SK-N-SH (cell line): ENCODE data around the gene B3GALT5. TPM values are rescaled to one million over a fixed set of nuclear protein-coding genes. Genes with fewer than 3 reads are reported as not detected.

ENCODE experiments used
- CTCF ChIA-PET: fragments of 300-600, 350-600 bp; formaldehyde crosslinking; extraction: SDS; loops from one replicate; lab custom pipeline; 2021; lab: Yijun Ruan, JAX
- POLR2A ChIA-PET: fragments of 350-600 bp; sonication (Branson Sonifier 250); formaldehyde crosslinking; extraction: SDS; loops from one replicate; lab custom pipeline; 2020; ENCODE audit warnings: antibody characterized with exemption, inconsistent platforms; lab: Yijun Ruan, JAX
- DNase-seq: peaks from one replicate; pipeline ENCODE4 v3.0.0; 2012
- H2AFZ ChIP-seq: fragments of 200-600 bp; sonication (generic); 2 replicates; pipeline ENCODE4 v1.8.1; 2016; ENCODE audit warnings: antibody characterized with exemption, mild to moderate bottlenecking, low read depth
- H3F3A ChIP-seq: fragments of 200-600 bp; sonication (generic); replicated peaks from 2 replicates; pipeline ENCODE3; 2016; ENCODE audit warnings: antibody characterized with exemption, mild to moderate bottlenecking; ENCODE audit not compliant: insufficient read depth
- H3K27ac ChIP-seq, 2 experiments: fragments of 200-500 bp in 1 of 2; fragments of 200-600 bp in 1 of 2; sonication (Bioruptor generic) in 1 of 2; sonication (generic), shearing (Covaris generic) in 1 of 2; 2 replicates each; pipeline versions ENCODE4 v1.5.1 to v1.6.1; 2014 to 2016; ENCODE audit warnings: low read depth in 2 of 2, inconsistent platforms in 1 of 2, low read length in 1 of 2, mild to moderate bottlenecking in 1 of 2, mixed read lengths in 1 of 2
- H3K27me3 ChIP-seq: fragments of 200-600 bp; sonication (generic), shearing (Covaris generic); 2 replicates; pipeline ENCODE4 v1.6.1; 2016; ENCODE audit warnings: mixed run types; ENCODE audit not compliant: insufficient read depth
- H3K36me3 ChIP-seq, 2 experiments: fragments of 200-500 bp in 1 of 2; fragments of 200-600 bp in 1 of 2; sonication (Bioruptor generic) in 1 of 2; sonication (generic) in 1 of 2; replicated peaks in 1 of 2; 2 replicates each; pipeline versions ENCODE3 to v1.5.1; 2014 to 2016; ENCODE audit warnings: low read length in 1 of 2, mild to moderate bottlenecking in 1 of 2; ENCODE audit not compliant: insufficient read depth in 2 of 2, control insufficient read depth in 1 of 2
- H3K4me1 ChIP-seq, 2 experiments: fragments of 200-500 bp in 1 of 2; fragments of 200-600 bp in 1 of 2; sonication (Bioruptor generic) in 1 of 2; sonication (generic), shearing (Covaris generic) in 1 of 2; 2 replicates each; pipeline versions ENCODE4 v1.5.1 to v1.6.1; 2014 to 2016; ENCODE audit warnings: low read depth in 1 of 2, low read length in 1 of 2, mixed run types in 1 of 2; ENCODE audit not compliant: insufficient read depth in 2 of 2, control insufficient read depth in 1 of 2
- H3K4me2 ChIP-seq: fragments of 200-600 bp; sonication (generic), shearing (Covaris generic); 2 replicates; pipeline ENCODE4 v1.6.1; 2017; ENCODE audit warnings: mixed run types
- H3K4me3 ChIP-seq, 2 experiments: fragments of 200-500 bp in 1 of 2; fragments of 200-600 bp in 1 of 2; sonication (Bioruptor generic) in 1 of 2; sonication (generic), shearing (Covaris generic) in 1 of 2; 2 replicates each; pipeline versions ENCODE4 v1.5.1 to v1.8.1; 2014 to 2016; ENCODE audit warnings: low read depth in 2 of 2, inconsistent platforms in 1 of 2, low read length in 1 of 2, mild to moderate bottlenecking in 1 of 2, mixed read lengths in 1 of 2, moderate library complexity in 1 of 2
- H3K79me2 ChIP-seq: fragments of 200-600 bp; sonication (generic); 2 replicates; pipeline ENCODE4 v1.8.1; 2017; ENCODE audit warnings: mild to moderate bottlenecking; ENCODE audit not compliant: insufficient read depth
- H3K9ac ChIP-seq: fragments of 200-600 bp; sonication (generic); 2 replicates; pipeline ENCODE4 v1.6.1; 2017; ENCODE audit warnings: mixed run types
- H3K9me2 ChIP-seq: fragments of 200-600 bp; sonication (generic); 2 replicates; pipeline ENCODE4 v1.6.1; 2017; ENCODE audit warnings: mixed run types
- H3K9me3 ChIP-seq: fragments of 200-600 bp; sonication (generic); 2 replicates; pipeline ENCODE4 v1.6.1; 2017; ENCODE audit warnings: mixed run types, mild to moderate bottlenecking, moderate library complexity
- H4K20me1 ChIP-seq: fragments of 200-600 bp; sonication (generic); 2 replicates; pipeline ENCODE4 v1.6.1; 2017; ENCODE audit warnings: mild to moderate bottlenecking, mixed run types; ENCODE audit not compliant: insufficient read depth
- FOSL2 ChIP-seq: IDR thresholded peaks from 2 replicates; pipeline ENCODE4 v1.4.0; 2012; ENCODE audit warnings: low read depth, mild to moderate bottlenecking, moderate library complexity, borderline replicate concordance
- NRF1 ChIP-seq: IDR thresholded peaks from 2 replicates; pipeline ENCODE4 v1.6.1; 2012; ENCODE audit warnings: low read depth, mild to moderate bottlenecking, low read length
- TCF12 ChIP-seq: IDR thresholded peaks from 2 replicates; pipeline ENCODE4 v1.4.0; 2012
- TEAD4 ChIP-seq: IDR thresholded peaks from 2 replicates; pipeline ENCODE4 v1.4.0; 2012; ENCODE audit warnings: mild to moderate bottlenecking, borderline replicate concordance; ENCODE audit not compliant: insufficient read depth
- WGBS: methylation state at CpG from one replicate; pipeline ENCODE4 v1.1.6; 2017; ENCODE audit warnings: low lambda C conversion rate; 5-methylcytosine and 5-hydroxymethylcytosine counted together
- polyA plus RNA-seq, 3 experiments: library from polyadenylated mRNA; depleted of rRNA; stranded (reverse); fragments of >200 nt; gene quantifications; 2 replicates each; pipeline ENCODE4 v1.2.3, GENCODE V29; 2012
- TF ChIP-seq, protein P1 (sequence below): IDR thresholded peaks from 2 replicates; pipeline ENCODE4; 2012
- TF ChIP-seq, protein P2 (sequence below): IDR thresholded peaks from 2 replicates; pipeline ENCODE4 v1.6.1; 2012; ENCODE audit warnings: mild to moderate bottlenecking, low read depth, low read length, moderate library complexity
- TF ChIP-seq, protein P3 (sequence below): IDR thresholded peaks from 2 replicates; pipeline ENCODE4 v1.4.0; 2012; ENCODE audit warnings: low read depth
- TF ChIP-seq, protein P4 (sequence below): fragments of 200-600 bp; sonication (generic); IDR thresholded peaks from 2 replicates; pipeline ENCODE4 v1.6.1; 2017; ENCODE audit warnings: antibody characterized with exemption, mild to moderate bottlenecking, moderate library complexity
- TF ChIP-seq, protein P5 (sequence below): IDR thresholded peaks from 2 replicates; pipeline ENCODE4 v1.4.0; 2012; ENCODE audit warnings: low read depth, borderline replicate concordance

Gene B3GALT5
- polyA plus RNA-seq, 1 of the 3 experiments (the other 2 are of a cell fraction) = 0.35 TPM

DNA sequence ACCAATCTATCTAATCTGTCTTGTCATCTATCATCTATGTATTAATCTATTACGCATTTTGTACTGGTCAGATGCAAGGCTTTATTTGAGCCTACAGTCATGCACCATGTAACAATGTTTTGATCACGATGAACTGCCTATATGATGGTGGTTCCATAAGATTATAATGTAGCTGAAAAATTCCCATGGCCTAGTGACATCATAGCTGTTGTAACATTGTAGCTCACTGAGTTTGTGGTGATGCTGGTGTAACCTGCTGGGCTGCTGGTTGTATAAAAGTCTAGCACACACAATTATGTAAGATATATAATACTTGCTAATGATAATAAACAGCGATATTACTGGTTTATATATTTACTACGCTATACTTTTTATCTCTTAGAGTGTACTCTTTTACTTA lies 67.5 kb downstream of the B3GALT5 start:
- no peaks in the 10 kb centered on the region for H3K9me3 ChIP-seq
- no peak overlapping the region for H3K27ac ChIP-seq
- no peaks in the 10 kb centered on the region for H4K20me1 ChIP-seq
- ChIA-PET POLR2A (no interaction called here), CTCF (no interaction called here)
- WGBS = 75% methylated on average over 4 of the region's 4 CpGs
- H3F3A ChIP-seq = peaks cover 6% of the 10 kb centered on the region
- no peak overlapping the region for H3K4me2 ChIP-seq
- TF ChIP-seq TEAD4 = no peak
- TF ChIP-seq, protein P1, sequence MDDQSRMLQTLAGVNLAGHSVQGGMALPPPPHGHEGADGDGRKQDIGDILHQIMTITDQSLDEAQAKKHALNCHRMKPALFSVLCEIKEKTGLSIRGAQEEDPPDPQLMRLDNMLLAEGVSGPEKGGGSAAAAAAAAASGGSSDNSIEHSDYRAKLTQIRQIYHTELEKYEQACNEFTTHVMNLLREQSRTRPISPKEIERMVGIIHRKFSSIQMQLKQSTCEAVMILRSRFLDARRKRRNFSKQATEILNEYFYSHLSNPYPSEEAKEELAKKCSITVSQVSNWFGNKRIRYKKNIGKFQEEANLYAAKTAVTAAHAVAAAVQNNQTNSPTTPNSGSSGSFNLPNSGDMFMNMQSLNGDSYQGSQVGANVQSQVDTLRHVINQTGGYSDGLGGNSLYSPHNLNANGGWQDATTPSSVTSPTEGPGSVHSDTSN = no peak
- TF ChIP-seq, protein P2, sequence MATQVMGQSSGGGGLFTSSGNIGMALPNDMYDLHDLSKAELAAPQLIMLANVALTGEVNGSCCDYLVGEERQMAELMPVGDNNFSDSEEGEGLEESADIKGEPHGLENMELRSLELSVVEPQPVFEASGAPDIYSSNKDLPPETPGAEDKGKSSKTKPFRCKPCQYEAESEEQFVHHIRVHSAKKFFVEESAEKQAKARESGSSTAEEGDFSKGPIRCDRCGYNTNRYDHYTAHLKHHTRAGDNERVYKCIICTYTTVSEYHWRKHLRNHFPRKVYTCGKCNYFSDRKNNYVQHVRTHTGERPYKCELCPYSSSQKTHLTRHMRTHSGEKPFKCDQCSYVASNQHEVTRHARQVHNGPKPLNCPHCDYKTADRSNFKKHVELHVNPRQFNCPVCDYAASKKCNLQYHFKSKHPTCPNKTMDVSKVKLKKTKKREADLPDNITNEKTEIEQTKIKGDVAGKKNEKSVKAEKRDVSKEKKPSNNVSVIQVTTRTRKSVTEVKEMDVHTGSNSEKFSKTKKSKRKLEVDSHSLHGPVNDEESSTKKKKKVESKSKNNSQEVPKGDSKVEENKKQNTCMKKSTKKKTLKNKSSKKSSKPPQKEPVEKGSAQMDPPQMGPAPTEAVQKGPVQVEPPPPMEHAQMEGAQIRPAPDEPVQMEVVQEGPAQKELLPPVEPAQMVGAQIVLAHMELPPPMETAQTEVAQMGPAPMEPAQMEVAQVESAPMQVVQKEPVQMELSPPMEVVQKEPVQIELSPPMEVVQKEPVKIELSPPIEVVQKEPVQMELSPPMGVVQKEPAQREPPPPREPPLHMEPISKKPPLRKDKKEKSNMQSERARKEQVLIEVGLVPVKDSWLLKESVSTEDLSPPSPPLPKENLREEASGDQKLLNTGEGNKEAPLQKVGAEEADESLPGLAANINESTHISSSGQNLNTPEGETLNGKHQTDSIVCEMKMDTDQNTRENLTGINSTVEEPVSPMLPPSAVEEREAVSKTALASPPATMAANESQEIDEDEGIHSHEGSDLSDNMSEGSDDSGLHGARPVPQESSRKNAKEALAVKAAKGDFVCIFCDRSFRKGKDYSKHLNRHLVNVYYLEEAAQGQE = no peak
- no peak for TF ChIP-seq TCF12
- TF ChIP-seq, protein P3, sequence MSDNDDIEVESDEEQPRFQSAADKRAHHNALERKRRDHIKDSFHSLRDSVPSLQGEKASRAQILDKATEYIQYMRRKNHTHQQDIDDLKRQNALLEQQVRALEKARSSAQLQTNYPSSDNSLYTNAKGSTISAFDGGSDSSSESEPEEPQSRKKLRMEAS = no peak
- no peaks in the 10 kb centered on the region for H3K36me3 ChIP-seq
- no peak overlapping the region for H2AFZ ChIP-seq
- H3K9ac ChIP-seq = no peak overlapping the region
- H3K9me2 ChIP-seq = no peaks in the 10 kb centered on the region
- no peak for DNase-seq
- no peaks in the 10 kb centered on the region for H3K79me2 ChIP-seq
- no peaks in the 10 kb centered on the region for H3K27me3 ChIP-seq
- peaks cover 0 to 18% of the 10 kb centered on the region in 2 experiments; a peak in 2 of 4 replicates for H3K4me1 ChIP-seq
- no peak overlapping the region for H3K4me3 ChIP-seq

DNA sequence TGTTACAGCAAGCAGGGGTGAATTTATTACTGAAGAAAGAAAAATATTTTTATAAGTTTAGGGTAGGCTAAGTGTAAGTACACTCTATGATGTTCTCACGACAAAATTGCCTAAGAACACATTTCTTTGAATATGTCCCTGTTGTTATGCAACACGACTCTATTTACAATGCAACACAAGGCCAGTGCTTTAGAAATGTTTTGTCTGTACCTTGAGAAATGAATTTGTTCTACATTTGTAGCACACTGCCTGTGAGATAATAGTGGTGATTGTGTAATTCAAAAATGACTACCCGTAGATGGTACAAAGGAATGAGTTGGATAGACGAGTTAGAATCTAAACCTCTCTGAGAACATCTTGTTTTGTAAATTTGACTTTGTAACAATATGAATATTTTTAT lies 68.5 kb downstream of the B3GALT5 start:
- no peaks in the 10 kb centered on the region for H4K20me1 ChIP-seq
- 0 out of 4 replicates have a peak overlapping the region, but pooled peaks of 1 of the 2 experiments have one; percentile 8 for H3K27ac ChIP-seq
- H3K79me2 ChIP-seq = no peaks in the 10 kb centered on the region
- H3K4me1 ChIP-seq = peaks cover 0 to 10% of the 10 kb centered on the region in 2 experiments; a peak in 1 of 4 replicates
- CTCF ChIA-PET = interaction anchor here (2.0 kb wide), 1 partner anchor 25 kb away, joined by 4 read pairs; no protein-coding TSS in a partner anchor
- no peaks in the 10 kb centered on the region for H3K9me2 ChIP-seq
- peaks cover 4% of the 10 kb centered on the region for H3F3A ChIP-seq
- no peaks in the 10 kb centered on the region for H3K36me3 ChIP-seq
- H2AFZ ChIP-seq = no peak overlapping the region
- POLR2A ChIA-PET = no interaction called here
- H3K4me3 ChIP-seq = no peak overlapping the region
- no peak overlapping the region for H3K9ac ChIP-seq
- no peak overlapping the region for H3K4me2 ChIP-seq
- TF ChIP-seq NRF1 = no peak
- TF ChIP-seq FOSL2 = no peak
- TF ChIP-seq, protein P4, sequence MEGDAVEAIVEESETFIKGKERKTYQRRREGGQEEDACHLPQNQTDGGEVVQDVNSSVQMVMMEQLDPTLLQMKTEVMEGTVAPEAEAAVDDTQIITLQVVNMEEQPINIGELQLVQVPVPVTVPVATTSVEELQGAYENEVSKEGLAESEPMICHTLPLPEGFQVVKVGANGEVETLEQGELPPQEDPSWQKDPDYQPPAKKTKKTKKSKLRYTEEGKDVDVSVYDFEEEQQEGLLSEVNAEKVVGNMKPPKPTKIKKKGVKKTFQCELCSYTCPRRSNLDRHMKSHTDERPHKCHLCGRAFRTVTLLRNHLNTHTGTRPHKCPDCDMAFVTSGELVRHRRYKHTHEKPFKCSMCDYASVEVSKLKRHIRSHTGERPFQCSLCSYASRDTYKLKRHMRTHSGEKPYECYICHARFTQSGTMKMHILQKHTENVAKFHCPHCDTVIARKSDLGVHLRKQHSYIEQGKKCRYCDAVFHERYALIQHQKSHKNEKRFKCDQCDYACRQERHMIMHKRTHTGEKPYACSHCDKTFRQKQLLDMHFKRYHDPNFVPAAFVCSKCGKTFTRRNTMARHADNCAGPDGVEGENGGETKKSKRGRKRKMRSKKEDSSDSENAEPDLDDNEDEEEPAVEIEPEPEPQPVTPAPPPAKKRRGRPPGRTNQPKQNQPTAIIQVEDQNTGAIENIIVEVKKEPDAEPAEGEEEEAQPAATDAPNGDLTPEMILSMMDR = no peak
- TF ChIP-seq, protein P5, sequence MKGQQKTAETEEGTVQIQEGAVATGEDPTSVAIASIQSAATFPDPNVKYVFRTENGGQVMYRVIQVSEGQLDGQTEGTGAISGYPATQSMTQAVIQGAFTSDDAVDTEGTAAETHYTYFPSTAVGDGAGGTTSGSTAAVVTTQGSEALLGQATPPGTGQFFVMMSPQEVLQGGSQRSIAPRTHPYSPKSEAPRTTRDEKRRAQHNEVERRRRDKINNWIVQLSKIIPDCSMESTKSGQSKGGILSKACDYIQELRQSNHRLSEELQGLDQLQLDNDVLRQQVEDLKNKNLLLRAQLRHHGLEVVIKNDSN = no peak
- no peak for DNase-seq
- WGBS = 49% methylated on average over 4 of the region's 4 CpGs
- H3K27me3 ChIP-seq = no peaks in the 10 kb centered on the region
- H3K9me3 ChIP-seq = no peaks in the 10 kb centered on the region
